IPS DF 19.7 (cell line): ENCODE measurements around the gene FAM240A.

ENCODE experiments used
- DNase-seq: peaks from one replicate; pipeline ENCODE4 v3.0.0-alpha.2; 2013; ENCODE audit warnings: low read depth, low spot score

FAM240A gene

GRCh38 chr3:46626039-46626438 is 13.7 kb downstream of the FAM240A start:
- no peak for DNase-seq

- no peak for DNase-seq
Measured at GRCh38 chr3:46627078-46627477, 14.8 kb downstream of the FAM240A start.

- no peak for DNase-seq
Measured at GRCh38 chr3:46628901-46629369, 16.6 kb downstream of the FAM240A start.

DNA sequence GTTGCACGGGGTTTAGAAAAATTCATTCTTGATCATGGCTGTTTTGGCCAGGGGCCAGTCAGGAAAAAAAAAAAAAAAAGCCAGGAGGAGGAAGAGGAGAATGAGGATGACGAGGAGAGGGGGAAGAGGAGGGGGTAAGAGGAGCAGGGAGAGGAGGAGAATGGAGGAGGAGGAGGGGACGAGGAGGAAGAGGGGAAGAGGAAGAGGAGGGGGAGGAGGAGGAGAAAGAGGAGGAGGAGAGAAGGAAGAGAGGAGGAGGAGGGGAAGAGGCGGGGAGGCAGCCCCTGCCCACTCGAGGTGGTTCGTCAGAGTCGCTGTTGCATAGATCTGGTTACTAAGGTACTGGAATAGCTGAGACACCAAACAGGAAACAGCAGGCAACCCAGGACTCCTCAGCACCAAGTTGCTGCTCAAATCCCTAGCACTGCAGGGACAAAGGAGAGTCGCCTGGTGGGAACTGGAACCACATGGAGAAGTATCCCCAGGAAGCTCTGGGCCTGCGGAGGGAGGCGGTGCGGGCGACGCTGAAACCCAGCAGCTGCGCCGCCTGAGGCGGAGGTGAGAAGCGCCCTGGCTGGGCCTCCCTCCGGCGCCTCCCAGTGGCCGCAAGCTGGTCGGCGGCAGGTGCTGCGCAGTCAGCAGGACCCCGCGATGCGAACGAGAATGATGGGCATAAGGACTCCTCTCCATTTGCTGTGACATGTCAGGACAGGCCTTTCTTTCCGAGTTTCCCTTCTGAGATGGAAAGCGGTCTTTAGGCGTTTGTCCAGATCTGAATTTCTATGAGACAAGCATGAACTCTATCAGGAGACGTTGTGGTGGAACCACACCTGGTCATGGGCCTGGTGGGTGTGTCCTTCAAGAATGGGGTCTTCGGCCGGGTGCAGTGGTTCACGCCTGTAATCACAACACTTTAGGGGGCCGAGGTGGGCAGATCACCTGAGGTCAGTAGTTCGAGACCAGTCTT is 17.5 kb downstream of the FAM240A start:
- DNase-seq: peak; percentile 90

DNA sequence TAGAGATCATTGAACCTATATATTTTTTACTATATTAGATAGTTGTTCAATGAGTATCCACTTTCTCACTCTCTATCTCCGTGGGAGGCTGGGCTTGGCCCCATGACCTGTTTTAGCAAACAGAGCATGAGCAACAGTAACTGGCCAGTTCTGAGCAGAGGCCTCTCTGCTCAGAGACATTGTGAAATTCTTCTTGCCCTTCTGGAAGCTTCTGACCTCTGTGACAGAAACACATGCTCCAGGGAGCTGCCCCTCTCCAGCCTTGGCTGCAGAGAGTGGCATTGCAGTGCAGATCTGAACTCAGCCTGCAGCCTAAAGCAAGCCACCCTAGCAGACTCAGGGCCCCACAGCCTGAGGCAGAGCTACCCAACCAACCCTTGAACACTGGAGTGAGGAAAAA is 20.5 kb downstream of the FAM240A start:
- DNase-seq: no peak

- no peak for DNase-seq
Measured at GRCh38 chr3:46634856-46635255, 22.5 kb downstream of the FAM240A start.

- no peak for DNase-seq
Measured at GRCh38 chr3:46639221-46639620, 26.9 kb downstream of the FAM240A start.

DNA sequence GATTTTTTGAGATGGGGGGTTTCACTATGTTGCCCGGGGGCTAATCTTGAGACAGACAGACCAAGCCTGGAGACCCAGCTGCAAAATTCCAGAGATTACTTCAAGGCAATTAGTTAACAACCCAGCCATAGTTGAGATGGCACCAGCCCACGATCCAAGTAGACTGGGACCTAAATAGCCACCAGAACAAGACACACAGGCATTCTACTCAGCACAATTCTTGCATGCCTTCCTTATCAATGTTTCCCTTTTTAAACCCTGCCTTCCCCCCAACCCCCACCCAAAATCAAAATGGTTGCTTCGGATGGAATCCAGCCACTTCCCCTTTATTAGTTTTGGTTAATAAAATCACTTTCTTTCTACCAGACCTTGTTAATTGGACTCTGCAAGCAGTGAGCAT is 28.6 kb downstream of the FAM240A start:
- DNase-seq: no peak

DNA sequence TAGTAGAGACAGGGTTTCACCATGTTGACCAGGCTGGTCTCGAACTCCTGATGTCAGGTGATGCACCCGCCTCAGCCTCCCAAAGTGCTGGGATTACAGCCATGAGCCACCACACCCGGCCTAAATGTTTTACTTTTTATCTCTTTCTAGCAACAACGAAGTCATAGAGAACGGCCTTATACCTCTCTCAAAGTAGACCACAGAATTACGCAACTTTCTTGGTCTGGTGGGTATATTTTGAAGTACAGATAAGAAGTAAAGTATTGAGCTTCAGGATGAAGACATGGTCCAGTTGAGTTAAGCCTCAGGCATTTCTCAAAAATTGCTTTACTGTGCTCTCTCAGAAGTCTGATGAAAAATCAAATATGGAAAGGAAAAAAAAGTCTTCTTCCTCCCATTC is 30.6 kb downstream of the FAM240A start:
- no peak for DNase-seq

- no peak for DNase-seq
Measured at GRCh38 chr3:46643701-46644100, 31.4 kb downstream of the FAM240A start.

DNA sequence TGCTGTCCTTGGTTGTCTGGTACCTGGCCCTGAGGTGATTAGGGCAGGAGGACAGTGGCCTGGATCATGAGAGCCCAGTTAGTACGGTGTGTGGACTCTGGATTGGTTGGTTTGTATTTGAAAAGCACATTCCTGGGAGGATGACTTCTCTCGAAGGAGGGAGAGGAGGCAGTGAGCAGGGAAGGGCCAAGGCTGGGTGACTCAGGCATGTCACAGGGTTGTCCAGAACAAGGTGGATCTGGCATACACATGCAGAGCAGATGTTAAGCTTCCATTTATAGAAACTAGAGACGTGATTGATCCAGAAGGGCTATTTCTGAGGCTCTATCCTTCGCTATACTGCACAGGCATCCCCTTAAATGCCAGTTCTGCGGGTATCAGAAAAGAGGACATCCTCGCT is 34.4 kb downstream of the FAM240A start:
- no peak for DNase-seq

GRCh38 chr3:46648096-46648495 is 35.8 kb downstream of the FAM240A start:
- no peak for DNase-seq

DNA sequence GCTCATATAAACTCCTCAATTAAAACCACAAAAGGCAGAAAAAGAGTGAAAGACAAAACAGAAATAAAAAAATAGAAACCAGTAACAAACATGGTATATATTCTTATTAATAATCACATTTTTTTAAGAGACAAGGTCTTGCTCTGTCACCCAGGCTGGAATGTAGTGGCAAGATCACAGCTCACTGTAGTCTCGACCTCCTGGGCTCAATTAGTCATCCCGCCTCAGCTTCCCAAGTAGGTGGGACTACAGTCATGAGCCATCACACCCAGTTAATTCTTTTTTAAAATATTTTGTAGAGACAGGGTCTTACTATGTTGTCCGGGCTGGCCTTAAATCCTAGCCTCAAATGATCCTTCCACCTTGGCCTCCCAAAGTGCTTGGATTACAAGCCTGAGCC is 37.1 kb downstream of the FAM240A start:
- DNase-seq: no peak

- DNase-seq: no peak
Measured at GRCh38 chr3:46651084-46651483, 38.8 kb downstream of the FAM240A start.

DNA sequence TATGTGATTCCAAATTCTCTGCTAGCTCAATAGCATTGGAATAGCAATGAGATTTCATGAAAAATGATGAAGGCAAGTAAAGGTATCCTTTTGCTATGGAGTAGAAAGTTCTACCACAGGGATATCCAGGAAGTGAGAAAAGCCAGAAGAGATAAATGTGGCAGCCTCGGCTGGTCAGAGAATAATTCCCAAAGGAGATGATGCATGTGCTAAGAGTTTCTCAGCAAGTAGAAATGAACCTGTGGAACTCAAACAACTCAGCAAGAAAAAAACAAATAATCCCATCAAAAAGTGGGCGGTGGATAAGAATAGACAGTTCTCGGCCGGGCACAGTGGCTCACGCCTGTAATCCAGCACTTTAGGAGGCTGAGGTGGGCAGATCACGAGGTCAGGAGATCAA is 42.9 kb downstream of the FAM240A start:
- no peak for DNase-seq

- no peak for DNase-seq
Measured at GRCh38 chr3:46656778-46657556, 44.6 kb downstream of the FAM240A start.

DNA sequence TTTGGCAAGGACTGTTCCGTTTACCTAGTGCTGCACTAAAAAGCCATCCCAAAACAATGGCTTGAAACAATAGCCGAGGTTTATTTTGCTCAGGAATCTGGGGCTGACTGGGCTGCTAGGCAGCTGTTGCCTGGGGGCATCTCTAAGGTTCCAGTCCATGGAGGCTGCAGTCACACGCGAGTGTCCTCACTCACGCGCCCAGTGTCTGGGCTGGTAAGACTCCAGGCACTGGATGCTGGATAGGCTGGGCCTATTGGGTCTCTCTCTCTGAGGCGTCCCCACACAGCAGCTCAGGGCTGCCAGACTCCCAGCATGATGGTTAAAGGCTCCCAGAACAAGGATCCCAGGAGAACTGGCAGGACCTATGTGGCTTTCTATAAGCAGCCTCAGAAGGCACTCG is 47.0 kb downstream of the FAM240A start:
- DNase-seq: no peak

DNA sequence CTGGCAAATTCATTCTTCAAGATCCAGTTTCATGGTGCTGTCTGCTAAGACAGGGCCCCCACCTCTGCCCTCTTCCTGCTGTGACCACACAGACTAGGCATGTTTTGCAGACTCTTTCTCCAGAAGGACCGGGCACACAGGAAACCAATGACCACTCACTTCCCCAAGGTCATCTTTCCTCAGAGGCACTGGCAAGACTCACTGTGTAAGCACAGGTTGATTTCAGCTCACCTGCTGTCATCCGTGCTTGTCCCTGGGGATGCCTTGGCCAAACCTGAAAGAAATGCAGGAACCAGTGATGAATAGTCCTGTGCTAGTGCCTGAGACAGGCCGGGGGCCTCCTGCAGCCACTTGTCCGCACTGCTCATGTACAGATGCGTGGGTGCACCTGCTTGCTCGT is 47.7 kb downstream of the FAM240A start:
- DNase-seq: no peak

DNA sequence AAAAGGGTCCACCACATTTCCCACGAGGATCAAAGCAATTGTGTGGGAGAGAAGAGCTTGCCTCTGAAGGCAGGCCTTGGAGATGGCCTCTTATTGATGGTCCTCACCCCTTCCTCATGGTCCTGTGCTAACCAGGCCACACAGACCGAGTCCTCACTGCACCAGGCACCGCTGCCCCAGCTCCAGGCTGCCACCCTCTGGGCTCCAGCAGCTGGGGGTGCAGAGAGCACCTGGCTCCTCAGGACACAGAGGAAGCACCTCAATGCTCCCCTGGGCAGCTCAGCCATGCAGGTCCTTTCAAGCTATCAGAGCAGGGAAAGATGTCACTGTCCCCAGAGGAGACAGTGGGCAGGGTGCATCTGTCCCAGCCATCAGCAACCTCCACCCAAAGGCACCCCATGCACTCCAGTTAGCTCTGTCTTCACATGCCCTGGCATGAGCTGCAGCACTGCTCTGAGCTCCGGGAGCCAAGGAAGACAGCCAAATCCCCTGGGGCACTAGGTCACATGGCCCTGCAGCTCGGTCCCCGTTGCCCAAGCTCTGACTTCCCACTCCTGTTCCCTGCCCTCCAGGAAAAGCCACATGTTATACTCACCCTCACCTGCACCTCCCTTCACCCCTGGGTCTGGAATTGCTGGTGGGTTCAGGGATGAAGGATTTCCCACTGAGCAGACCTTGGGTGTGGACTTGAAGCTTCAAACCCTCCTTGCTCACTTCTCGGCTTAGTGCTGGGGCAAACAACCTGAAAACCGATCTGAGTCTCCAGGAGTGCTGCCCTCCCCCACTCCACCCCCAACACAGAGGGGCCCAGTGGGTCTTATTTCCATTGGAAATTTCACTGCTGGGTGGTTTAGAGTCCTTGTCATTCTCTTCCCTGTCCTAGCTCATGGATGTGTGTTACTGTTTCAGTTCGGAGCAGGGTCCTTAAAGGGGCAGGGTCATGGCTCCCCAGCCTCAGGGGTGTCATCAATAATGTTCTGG is 48.5 kb downstream of the FAM240A start:
- DNase-seq: no peak

- DNase-seq: no peak
Measured at GRCh38 chr3:46661776-46662766, 49.7 kb downstream of the FAM240A start.
